RKO (cell line): ENCODE data around the gene TSPAN32.

Source experiments
- DNase-seq: peaks from one replicate; pipeline ENCODE4 v3.0.0-alpha.2; 2016; ENCODE audit warnings: low spot score

Gene TSPAN32

GRCh38 chr11:2289350-2289749, 12.5 kb upstream of the TSPAN32 start:
- DNase-seq = no peak

- DNase-seq = no peak
Observed at GRCh38 chr11:2289859-2290258, 12.0 kb upstream of the TSPAN32 start.

- DNase-seq = no peak
Observed at GRCh38 chr11:2290351-2290841, 11.4 kb upstream of the TSPAN32 start.

GRCh38 chr11:2293531-2293971, 8.3 kb upstream of the TSPAN32 start:
- no peak for DNase-seq

- DNase-seq = no peak
Observed at GRCh38 chr11:2293984-2294925, 7.6 kb upstream of the TSPAN32 start.

GRCh38 chr11:2294926-2295290, 6.9 kb upstream of the TSPAN32 start:
- DNase-seq = no peak

GRCh38 chr11:2295971-2296912, 5.6 kb upstream of the TSPAN32 start:
- no peak for DNase-seq

GRCh38 chr11:2296913-2297622, 4.7 kb upstream of the TSPAN32 start:
- no peak for DNase-seq

GRCh38 chr11:2297623-2298030, 4.2 kb upstream of the TSPAN32 start:
- no peak for DNase-seq

GRCh38 chr11:2298131-2298794, 3.5 kb upstream of the TSPAN32 start:
- no peak for DNase-seq

GRCh38 chr11:2298795-2299761, 2.7 kb upstream of the TSPAN32 start:
- peak; percentile 14 for DNase-seq

- DNase-seq = no peak
Observed at GRCh38 chr11:2299773-2300172, 2.0 kb upstream of the TSPAN32 start.

GRCh38 chr11:2300290-2300935, 1.4 kb upstream of the TSPAN32 start:
- DNase-seq = no peak

- DNase-seq = no peak
Observed at GRCh38 chr11:2300936-2301630, 730 bp upstream of the TSPAN32 start.

- no peak for DNase-seq
Observed at GRCh38 chr11:2302306-2302895, 588 bp downstream of the TSPAN32 start.

- no peak for DNase-seq
Observed at GRCh38 chr11:2302896-2303626, 1.2 kb downstream of the TSPAN32 start.

GRCh38 chr11:2303627-2304505, 2.1 kb downstream of the TSPAN32 start:
- DNase-seq = no peak
